GM19438 (cell line): ENCODE results near the gene SDR42E2.
"Not testable (repeated sequence)": the region's sequence is repeated elsewhere in the genome, so short reads cannot be mapped to it uniquely, and the experiment has no call there.

ENCODE experiments used
- ATAC-seq: cut with Tn5 transposase; IDR thresholded peaks from one replicate; pipeline ENCODE4 v1.9.1; 2021; ENCODE audit warnings: low read depth; ENCODE audit not compliant: unreplicated experiment

Gene SDR42E2

DNA sequence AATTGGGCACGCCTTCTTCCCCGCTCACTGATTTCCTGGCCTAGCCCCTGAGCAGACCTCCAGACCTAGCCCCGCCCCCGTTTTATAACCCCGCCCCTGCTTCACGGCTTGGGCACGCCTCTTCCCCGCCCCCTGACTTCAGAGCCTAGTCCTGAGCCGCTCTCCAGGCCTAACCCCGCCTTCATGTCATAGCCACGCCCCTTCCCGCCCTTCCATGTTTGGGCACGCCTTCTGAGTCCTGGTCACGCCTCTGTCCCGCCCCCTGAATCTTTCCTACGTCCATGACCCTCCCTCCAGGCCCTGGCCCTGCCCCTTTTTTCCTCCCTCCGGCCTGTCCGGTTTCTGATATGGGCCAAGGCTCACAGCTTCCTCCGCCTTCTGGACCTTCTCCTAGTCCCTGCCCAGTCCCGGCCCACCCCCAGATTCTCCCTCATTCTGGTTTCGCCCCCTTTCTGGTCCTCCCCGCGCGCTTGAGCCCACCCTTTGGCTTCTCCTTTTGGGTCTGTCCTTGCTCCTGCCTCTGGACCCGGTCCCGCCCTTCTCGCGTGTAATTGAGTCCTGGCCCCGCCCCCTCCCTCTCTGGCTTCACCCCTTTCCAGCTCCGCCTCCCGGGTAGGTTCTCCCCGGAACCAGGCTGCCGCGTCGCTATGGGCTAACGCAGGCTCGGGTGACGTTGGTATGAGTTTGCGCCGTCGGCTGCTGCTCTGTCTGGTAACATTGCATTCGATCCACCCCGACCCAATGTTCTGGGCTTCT lies 28.6 kb downstream of the SDR42E2 start:
- ATAC-seq = peak; percentile 51

DNA sequence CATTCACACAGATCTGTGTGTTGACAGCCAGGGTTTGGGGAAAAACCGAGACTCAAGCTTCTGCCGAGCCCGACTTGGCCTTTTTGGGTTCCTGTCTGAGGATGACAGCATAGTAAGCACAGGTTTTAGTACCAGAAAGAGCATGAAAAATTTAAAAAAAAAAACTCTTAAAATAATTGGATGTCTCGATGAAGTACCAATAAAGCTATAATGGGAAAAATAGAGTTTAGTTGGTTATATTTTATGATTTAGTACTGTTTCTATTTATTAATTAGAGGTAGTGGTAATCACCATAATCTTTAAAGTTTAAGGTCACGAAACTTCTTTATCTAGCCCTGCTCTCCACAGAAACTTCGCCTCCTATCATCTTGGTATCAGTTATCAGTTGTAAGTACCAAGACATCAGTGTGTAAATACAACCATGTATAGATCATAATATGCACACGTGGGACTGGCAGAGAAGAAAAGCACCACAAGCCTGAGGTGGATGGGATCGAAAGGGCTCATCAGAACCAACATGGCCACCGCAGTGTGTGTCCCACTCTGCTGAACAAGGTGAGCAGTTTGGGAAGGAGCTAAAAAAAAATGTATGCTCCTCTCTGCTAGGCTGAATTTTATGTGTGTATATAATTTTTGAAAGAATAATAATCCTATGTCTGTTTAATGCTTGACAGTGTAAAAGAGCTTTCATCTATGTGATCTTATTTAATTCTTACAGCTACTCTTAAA lies 29.4 kb downstream of the SDR42E2 start:
- no peak for ATAC-seq

DNA sequence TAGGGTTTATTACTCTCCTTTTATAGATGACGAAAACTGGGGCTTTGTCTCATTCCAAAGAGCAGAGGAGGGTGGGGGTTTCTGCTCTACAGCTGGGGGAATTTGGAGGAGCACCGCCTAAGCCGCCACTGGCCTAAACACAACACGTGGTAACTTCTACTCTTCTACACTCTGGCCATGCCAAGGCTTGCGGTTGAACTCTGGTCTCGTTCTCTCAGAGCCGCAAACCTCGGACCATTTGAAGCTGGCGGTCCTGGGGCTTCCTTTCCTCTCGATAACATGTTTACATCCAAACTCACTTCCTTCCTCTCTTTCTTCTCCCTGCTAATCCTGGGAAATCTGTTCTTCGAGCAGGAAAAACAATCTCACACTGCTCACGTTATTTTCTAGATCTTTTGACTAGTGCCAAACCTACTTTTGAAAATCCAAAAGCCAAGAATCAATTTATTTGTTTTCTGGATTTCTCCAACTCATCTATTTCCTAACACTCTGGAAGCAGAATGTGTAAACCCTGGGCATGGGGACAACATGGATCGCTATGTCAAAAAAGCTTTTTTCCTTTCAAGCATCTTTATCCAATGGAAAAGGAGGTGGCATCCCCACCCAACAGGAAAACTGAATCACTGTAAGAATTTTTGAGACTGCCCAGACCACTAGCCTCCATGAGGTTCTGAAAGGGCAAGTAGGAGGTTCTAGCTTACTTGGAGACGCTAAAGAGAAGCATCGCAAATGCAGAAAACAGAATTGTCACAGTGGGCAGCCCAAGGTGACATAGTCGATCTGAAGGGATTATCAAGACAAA lies 30.2 kb downstream of the SDR42E2 start:
- no peak for ATAC-seq

DNA sequence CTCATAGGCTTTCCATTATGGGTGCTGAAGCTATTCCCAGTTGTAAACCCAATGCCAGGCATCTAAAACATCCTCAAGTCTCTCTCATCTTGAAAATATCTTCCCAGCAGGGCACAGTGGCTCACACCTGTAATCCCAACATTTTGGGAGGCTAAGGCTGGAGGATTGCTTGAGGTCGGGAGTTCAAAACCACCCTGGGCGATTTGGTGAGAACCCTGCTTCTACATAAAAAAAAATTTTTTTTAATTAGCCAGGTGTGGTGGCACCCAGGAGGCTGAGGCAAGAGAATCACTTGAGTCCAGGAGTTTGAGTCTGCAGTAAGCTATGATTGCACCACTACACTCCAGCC lies 30.7 kb downstream of the SDR42E2 start:
- no peak for ATAC-seq

DNA sequence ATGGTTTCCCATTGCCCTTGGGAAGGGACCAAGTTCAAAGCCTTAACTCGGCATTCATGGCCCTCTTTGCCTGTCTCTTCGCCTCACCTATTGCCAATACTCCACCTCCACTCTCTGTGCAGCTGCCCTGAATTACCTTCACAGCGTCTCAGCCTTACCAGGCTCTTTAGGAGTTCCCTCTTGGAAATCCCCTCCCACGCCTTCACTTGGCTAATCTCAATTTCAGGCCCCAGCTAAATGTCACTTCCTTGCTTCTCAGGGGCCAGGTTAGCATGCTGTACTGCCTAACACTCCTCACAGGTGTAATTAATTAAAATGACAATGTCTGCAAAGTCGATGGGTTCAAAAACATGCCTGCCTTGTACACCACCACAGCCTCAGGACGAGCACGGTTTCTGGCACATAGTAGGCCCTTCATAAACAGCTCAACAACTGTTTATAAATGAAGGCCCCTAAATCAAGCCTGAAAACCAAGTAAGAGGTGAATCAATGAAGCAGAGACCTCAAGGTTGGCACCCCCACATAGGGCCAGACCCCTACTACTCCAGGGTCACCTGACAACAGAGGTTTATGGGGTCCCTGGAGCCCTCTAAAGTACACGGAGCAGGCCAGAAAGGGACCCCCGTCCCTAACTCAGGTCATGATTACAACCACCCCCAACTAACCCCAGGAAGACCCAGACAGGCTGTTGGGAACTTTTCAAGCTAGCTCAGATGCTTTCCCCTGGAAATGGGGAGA lies 32.6 kb downstream of the SDR42E2 start:
- ATAC-seq = no peak

DNA sequence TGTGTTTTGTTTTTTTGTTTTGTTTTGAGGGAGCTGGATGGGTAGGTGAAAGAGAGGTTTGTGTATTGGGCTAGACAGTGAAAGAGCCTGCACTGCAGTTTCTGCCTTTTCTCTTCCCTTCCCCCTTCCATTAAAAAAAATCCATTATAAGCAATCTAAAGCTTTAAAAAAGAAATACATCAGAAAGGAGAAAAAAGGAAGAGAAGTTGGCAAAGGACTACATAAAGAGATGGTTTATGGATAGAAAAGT lies 33.1 kb downstream of the SDR42E2 start:
- ATAC-seq = no peak

DNA sequence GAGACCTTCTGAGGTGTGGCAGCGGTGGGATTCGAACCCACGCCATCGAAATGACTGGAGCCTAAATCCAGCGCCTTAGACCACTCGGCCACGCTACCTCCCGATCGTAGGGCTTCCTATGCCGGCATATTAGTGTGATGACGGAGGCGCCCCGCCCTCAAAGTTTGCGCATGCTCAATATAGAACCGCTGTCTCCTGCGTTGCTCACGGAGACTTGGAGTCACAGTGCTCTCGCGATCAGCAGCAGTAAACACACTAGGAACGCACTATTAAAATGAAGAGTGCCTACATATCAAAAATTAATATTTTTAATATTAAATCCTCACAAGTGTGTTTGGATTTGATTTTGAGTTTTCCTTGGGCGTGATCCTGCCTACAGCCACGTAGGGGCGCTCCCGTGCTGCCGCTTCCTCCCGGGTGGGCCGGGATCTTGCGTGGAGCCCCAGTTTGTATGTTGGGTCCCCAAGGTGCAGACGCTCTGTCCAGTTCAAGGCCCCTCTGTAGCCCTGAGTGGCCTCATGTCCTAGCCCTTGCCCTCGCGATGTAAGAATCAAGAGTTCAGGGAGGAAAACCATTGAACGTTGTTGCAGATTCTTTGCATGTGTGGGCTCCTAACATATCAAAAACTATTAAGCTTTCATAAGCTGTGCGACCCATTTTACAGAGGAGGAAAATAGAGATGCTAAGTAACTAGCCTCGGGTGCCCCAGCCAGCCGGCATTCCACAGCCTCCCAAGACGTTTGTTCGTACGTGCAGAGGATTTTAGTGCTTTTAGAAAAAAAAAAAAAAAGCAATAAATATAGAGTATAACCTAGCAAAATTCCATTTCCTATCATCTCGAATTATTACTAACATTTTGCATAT lies 33.6 kb downstream of the SDR42E2 start:
- no peak for ATAC-seq

DNA sequence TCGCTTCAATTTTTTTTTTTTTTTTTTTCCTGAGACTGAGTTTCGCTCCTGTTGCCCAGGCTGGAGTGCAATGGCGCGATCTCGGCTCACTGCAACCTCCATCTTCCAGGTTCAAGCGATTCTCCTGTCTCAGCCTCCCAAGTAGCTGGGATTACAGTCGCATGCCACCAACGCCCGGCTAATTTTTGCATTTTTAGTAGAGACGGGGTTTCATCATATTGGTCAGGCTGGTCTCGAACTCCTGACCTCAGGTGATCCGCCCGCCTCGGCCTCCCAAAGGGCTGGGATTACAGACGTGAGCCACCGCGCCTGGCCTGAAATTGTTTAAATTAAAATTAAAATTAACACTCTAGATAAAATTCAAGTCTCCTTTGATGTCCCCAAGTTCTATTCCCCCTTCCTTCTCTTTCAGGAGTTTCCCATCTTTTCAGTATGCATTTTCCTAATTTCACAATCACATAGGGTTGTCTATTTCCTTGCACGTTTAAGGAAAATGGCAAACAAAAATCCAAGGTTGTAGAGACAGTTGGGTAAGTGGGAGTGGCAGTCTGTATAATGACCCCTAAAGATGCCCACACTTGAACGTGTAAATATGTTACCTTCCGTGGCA lies 34.4 kb downstream of the SDR42E2 start:
- ATAC-seq = not testable (repeated sequence)

DNA sequence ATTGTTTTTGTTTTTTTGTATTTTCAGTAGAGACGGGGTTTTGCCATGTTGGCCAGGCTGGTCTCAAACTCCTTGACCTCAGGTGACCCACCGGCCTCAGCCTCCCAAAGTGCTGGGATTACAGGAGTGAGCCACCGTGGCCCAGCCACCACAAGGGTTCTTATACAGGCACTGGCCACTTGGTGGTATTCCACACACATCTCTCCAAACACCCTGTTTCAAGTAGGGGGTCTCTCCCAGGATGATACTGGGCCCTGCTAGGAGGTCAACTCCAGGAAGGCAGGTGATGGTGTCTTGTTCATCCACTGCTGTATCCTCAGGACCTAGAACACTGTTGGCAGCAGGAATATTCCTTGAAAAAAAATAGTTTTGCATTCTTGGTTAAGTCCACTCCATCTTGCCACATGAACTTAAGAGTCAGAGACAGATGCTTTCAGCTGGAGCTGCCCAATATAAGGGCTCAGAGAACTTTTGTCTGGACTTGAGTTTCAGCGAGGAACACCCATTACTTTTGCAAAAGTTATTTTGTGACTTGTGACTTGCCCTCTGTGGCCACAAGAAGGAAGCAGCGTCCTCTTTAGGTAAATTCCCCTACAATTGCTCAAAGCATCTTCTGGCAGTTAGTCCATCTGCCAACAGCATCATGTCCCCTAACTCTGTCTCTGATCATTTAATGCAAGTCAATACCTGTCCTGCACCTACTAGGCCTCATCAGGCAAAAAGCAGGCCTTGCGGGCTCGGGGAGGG lies 36.4 kb downstream of the SDR42E2 start:
- no peak for ATAC-seq

DNA sequence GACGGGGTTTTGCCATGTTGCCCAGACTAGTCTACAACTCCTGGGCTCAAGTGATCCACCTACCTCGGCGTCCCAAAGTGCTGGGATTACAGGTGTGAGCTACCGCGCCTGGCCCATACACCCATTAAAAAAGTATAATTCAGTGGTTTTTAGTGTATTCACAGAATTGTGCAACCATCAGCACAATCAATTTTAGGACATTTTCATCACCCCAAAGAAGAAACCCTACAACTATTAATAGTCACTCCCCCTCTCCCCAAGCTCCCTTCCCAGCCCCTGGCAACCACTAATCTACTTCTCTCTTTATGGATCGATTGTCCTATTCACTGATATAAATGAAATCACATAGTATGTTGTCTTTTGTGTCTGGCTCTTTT lies 39.9 kb downstream of the SDR42E2 start:
- ATAC-seq = no peak

DNA sequence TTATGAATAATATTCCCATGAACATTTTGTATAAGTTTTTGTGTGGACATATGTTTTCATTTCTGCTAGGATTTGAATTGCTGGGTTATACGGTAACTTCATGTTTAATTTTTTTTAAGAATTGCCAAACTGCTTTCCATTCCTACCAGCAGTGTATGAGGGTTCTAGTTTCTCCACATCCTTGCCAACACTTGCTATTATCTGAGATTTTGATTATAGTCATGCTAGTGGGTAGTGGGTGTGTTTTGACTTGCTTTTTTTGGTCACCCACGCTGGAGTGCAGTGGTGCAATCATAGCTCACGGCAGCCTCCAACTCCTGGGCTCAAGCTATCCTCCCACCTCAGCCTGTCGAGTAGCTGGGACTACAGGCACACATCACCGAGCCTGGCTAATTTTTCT lies 40.8 kb downstream of the SDR42E2 start:
- ATAC-seq = no peak

DNA sequence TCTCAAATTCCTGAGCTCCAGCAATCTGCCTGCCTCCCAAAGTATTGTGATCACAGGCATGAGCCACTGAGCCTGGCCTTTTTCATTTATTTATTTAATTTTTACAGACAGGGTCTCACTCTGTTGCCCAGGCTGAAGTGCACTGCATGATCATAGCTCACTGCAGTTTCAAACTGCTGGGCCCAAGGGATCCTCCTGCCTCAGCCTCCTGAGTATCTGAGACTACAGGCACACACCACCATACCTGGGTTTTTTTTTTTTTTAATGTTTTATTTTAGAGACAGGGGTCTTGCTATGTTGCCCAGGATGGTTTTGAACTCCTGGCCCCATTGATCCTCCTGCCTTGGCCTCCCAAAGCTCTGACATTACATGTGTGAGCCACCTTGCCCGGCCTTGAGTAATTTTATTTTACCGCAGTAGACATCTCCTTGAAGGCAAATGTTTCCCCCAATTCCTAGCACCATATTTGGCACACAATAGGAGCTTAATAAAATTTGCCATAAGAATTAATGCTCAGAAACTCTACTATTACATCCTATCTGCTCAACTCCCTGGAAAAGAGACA lies 41.9 kb downstream of the SDR42E2 start:
- no peak for ATAC-seq

DNA sequence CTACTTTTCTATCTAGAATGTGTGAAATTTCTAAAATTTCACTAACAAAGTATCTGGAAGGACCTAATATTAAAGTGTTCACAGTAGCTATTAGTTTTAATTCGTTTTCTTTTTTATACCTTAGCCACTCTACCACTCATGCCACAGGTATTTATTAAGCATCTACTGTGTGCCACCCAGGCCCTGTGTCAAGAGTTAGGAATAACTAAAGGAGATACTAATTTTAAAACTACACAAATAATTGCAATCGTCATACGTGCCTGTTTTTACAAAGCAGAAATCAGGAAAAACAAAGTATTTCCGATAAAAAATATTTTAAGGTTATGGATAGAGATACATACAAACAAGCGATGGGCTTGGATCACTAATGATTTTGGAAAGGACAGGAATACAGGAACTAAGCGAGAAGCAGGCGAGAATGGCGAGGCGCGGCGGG lies 43.3 kb downstream of the SDR42E2 start:
- ATAC-seq = no peak

DNA sequence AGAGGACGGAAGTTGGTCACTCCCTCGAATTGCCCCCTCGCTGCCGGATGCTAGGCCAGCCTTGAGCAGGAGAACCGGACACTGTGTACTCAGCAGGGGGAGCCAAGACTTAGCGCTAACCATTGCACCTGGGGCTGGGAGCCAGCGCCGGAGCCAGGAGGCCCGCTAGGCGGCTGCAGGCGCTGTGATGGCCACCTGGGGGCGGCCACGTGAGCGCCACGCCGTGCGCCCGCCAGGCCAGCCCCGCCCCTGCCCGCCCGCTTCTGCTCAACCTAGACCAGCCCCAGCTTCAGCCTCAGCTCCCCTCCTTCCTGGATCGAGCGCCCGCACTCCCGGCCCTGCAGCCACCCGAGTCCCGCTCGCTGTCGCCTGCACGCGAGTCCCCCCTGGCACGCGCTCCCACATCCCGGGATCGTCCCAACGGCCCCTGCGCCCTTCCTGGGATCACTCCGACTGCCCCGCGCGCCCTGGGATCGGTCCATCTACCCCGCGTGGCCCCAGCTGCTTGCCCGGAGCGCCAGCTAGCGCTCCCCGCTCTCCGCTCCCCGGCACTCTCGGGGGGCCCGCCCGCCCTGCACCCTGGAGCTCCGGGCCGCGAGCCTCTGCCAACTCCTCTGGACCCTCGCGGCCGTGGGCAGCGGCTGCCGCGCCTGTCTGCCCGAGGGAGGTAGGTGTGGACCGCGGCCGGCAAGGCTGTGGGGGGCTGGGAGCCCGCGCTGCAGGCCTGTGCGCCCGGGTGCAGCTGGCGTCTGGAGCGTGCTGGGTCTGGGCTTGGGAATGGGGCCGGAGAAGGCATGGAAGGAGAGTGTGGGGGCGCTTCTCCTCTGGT lies 43.9 kb downstream of the SDR42E2 start, which contains the start of gene EEF2K:
Gene EEF2K (plus strand): TSS at position 266 of the 829 bp plus-strand sequence. CDS start 19,452 bp downstream, outside the sequence.
- ATAC-seq = peak; percentile 86

DNA sequence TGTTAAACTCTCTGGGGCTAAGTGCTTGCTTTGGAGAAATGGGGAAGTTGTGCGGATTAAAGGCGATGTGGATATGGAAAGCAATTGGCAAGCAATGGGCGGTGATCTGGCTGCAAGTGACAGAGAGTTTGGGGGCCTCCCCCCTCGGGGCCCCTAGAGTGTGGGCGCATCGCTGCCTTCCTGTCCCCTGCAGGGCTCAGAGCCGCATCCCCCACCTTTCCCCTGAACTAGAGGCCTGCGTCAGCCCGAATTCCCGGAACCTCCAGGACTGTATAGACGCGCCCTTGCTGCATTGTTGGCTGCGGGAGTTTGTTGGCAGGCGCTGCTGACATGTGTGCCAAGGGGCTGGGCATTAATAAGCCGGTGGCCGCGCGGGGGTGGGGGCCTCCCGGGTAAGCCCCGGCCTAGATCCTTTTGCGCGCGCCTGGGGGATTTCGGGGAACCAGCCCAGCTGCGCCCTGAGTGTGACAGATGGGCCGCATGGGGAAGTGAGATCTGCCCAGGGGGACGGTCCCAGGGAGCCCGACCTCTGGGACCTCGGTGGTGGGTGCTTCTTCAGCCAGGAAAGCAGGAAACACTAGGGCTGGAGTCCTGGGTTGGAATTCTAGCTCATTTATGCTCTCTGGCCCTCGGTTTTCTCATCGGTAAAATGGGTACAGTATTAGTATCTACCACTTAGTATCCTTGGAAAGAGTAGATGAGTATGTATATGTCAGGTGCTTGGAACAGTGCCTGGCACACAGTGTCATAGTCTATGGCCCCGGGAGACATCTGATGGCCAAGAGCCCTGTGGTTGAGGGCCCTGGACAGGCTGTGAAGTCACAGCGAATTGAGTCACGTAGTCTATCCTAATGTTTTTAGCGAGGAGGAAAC lies 44.8 kb downstream of the SDR42E2 start:
- peak; percentile 33 for ATAC-seq

DNA sequence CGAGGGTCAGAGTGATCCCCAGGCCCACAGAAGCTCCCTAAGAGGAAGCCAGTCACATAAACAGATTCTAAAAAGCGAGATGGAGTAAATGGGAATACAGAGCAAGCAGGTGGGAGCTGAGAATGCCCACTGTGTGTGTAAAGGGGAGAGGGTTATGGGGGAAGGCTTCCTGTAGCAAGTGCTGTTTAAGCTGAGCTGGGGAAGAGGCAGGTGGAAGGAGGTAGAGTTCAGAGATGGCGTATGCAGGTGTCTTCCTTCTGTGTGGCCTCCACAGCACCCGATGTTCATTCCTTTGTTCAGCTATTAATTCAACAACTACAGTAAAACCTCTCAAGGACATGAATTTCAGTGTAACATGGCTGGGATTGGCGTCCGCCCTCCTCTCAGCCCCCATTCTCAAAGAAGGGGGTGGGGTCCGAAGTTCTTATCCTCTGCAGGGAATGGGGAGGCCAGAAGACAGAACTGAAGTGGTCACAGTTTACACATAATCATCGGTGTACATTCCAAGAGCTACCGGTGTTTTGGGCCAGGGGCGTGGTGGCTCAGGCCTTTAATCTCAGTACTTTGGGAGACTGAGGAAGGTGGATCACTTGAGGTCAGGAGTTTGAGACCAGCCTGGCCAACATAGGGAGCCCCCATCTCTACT lies 45.5 kb downstream of the SDR42E2 start:
- no peak for ATAC-seq
